ENCODE results near the gene HDAC9. TPM values are rescaled to one million over a fixed set of nuclear protein-coding genes. Genes with fewer than 3 reads are reported as not detected.

HDAC9 gene
- polyA plus RNA-seq, 2 of the 4 experiments (the other 2 are of a cell fraction): 0.05 to 0.26 TPM

DNA sequence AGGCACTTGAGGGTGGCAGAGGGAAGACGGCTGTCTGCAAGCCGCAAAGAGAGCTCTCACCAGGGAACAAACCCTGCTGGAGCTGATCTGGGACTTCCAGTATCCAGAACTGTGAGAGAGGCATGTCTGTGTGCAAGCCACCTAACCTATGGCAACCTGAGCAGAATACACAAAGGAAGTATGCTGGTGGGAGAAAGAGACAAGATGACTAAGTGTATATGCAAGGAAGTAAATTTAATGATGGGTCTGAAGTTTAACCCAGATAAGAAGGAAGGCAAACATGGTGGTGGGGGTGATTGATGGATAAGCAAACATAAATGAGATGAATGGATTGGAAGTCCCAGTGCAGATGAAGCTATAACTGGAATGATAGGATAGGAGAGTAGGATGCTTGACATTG is 328.6 kb downstream of the HDAC9 start:
- no peaks in the 10 kb centered on the region for H3K4me1 ChIP-seq
- no peak for DNase-seq (ENCODE audit: low read depth in 1 of 2, low spot score in 1 of 2)
- 15% methylated on average over 2 of the region's 2 CpGs for WGBS (ENCODE audit: missing lambda C conversion rate)
- no peak for ATAC-seq
- CTCF ChIA-PET: no interaction called here
- H3K9me3 ChIP-seq: no peaks in the 10 kb centered on the region
- no peak overlapping the region for H3K4me2 ChIP-seq
- TF ChIP-seq KDM1A (IDR thresholded peaks at IDR 0.05; ENCODE audit: low read depth) (no peak), TFCP2L1 (CRISPR knock-in tag; IDR thresholded peaks at IDR 0.05) (no peak), GATA3 (IDR thresholded peaks at IDR 0.05; ENCODE audit: borderline replicate concordance) (no peak), MAFK (IDR thresholded peaks at IDR 0.05; ENCODE audit: partially characterized antibody) (no peak), POLR2A (IDR thresholded peaks at IDR 0.05; ENCODE audit: low read length) (no peak), CBX2 (IDR thresholded peaks at IDR 0.05; ENCODE audit: borderline replicate concordance, low read depth) (no peak), HOXB5 (CRISPR knock-in tag; IDR thresholded peaks at IDR 0.05) (no peak), RFX5 (IDR thresholded peaks at IDR 0.05) (no peak)
- TF ChIP-seq, protein P1, sequence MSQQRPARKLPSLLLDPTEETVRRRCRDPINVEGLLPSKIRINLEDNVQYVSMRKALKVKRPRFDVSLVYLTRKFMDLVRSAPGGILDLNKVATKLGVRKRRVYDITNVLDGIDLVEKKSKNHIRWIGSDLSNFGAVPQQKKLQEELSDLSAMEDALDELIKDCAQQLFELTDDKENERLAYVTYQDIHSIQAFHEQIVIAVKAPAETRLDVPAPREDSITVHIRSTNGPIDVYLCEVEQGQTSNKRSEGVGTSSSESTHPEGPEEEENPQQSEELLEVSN (IDR thresholded peaks at IDR 0.05; ENCODE audit: borderline replicate concordance, low read depth): no peak
- TF ChIP-seq, protein P2, sequence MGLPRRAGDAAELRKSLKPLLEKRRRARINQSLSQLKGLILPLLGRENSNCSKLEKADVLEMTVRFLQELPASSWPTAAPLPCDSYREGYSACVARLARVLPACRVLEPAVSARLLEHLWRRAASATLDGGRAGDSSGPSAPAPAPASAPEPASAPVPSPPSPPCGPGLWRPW (IDR thresholded peaks at IDR 0.05): no peak
- TF ChIP-seq, protein P3, sequence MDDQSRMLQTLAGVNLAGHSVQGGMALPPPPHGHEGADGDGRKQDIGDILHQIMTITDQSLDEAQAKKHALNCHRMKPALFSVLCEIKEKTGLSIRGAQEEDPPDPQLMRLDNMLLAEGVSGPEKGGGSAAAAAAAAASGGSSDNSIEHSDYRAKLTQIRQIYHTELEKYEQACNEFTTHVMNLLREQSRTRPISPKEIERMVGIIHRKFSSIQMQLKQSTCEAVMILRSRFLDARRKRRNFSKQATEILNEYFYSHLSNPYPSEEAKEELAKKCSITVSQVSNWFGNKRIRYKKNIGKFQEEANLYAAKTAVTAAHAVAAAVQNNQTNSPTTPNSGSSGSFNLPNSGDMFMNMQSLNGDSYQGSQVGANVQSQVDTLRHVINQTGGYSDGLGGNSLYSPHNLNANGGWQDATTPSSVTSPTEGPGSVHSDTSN (IDR thresholded peaks at IDR 0.05): no peak
- TF ChIP-seq, protein P4, sequence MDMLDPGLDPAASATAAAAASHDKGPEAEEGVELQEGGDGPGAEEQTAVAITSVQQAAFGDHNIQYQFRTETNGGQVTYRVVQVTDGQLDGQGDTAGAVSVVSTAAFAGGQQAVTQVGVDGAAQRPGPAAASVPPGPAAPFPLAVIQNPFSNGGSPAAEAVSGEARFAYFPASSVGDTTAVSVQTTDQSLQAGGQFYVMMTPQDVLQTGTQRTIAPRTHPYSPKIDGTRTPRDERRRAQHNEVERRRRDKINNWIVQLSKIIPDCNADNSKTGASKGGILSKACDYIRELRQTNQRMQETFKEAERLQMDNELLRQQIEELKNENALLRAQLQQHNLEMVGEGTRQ (IDR thresholded peaks at IDR 0.05): no peak
- H3K4me3 ChIP-seq: no peak overlapping the region
- FAIRE-seq: no peak
- POLR2A ChIA-PET: no interaction called here
- H3K27ac ChIP-seq: no peak overlapping the region

DNA sequence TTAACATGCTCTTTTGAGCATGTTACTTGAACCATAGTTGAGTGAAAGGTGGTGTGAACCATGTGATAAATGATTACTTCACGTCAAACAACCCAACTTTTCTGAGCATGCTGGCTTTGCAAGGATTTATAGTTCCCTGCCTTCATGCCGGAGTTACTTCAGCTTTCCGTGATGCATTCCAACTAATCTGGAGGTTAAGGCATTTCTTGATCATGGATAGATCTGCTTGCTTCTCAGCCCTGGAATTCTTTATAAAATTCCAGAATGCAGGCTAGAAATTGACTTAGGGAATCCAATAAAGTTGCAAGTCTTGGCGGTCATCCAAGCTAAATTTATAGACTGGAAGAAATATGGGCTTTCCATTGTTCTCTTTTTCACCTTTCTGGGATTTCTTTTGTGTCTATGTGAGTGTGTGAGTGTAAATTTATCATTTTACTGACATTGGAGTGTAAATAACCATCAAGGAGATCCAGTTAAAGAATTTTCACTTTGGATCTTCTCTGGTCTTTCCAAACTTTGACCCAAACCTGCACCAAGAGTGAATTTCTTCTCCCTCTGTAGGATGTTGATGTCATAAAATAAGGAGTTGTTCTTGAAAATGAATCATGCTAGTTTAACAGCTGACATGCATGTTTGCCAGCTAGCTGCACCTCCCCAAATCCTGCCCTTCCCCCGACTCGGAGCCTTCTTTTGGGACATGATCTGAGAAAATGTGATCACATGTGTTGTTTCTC is 332.9 kb downstream of the HDAC9 start:
- H3K9me3 ChIP-seq: no peaks in the 10 kb centered on the region
- FAIRE-seq (no peak), ATAC-seq (no peak), DNase-seq (ENCODE audit: low read depth in 1 of 2, low spot score in 1 of 2) (no peak)
- 40% methylated on average over 6 of the region's 6 CpGs for WGBS (ENCODE audit: missing lambda C conversion rate)
- ChIA-PET CTCF (no interaction called here), POLR2A (no interaction called here)
- H3K4me3 ChIP-seq: no peak overlapping the region
- no peak overlapping the region for H3K27ac ChIP-seq
- no peaks in the 10 kb centered on the region for H3K4me1 ChIP-seq
- no peak overlapping the region for H3K4me2 ChIP-seq
- TF ChIP-seq HDAC2 (IDR thresholded peaks at IDR 0.05) (no peak), TP53 (CRISPR knock-in tag; IDR thresholded peaks at IDR 0.05) (no peak), HOXA7 (CRISPR knock-in tag; IDR thresholded peaks at IDR 0.05) (no peak), HOXB5 (CRISPR knock-in tag; IDR thresholded peaks at IDR 0.05) (no peak), RFX5 (IDR thresholded peaks at IDR 0.05) (no peak), CBX8 (IDR thresholded peaks at IDR 0.05) (no peak), RARB (CRISPR knock-in tag; IDR thresholded peaks at IDR 0.05) (no peak), KDM1A (IDR thresholded peaks at IDR 0.05; ENCODE audit: low read depth) (no peak), EP300 (IDR thresholded peaks at IDR 0.05) (no peak), FOXS1 (CRISPR knock-in tag; IDR thresholded peaks at IDR 0.05) (no peak), BHLHE40 (IDR thresholded peaks at IDR 0.05; ENCODE audit: low read depth, low read length) (no peak), ESRRA (IDR thresholded peaks at IDR 0.05; ENCODE audit: borderline replicate concordance, low read length) (no peak), KDM5A (IDR thresholded peaks at IDR 0.05) (no peak), PHF8 (IDR thresholded peaks at IDR 0.05; ENCODE audit: borderline replicate concordance, low read depth) (no peak), CHD4 (IDR thresholded peaks at IDR 0.05; ENCODE audit: borderline replicate concordance) (no peak), NR3C1 (IDR thresholded peaks at IDR 0.05) (no peak)
- TF ChIP-seq, protein P2 (IDR thresholded peaks at IDR 0.05): no peak
- TF ChIP-seq, protein P1 (IDR thresholded peaks at IDR 0.05; ENCODE audit: borderline replicate concordance, low read depth): no peak
